Heart right ventricle (tissue), 16 donors: ENCODE results near the gene ABCA10. TPM values are rescaled to one million over a fixed set of nuclear protein-coding genes. Genes with fewer than 3 reads are reported as not detected.
"Not testable (repeated sequence)": the region's sequence is repeated elsewhere in the genome, so short reads cannot be mapped to it uniquely, and the experiment has no call there.

ENCODE experiments used
- ATAC-seq, 8 donors: fragments of 200-7000 bp; cut with Tn5 transposase; one replicate each; pipeline ENCODE4 v1.9.1; 2020; ENCODE audit warnings: mild to moderate bottlenecking in 8 of 8, moderate library complexity in 8 of 8, moderate number of reproducible peaks in 1 of 8
- DNase-seq, 2 donors: peaks; one replicate each; pipeline ENCODE4 v3.0.0-alpha.2; 2020
- H3K27ac ChIP-seq, 10 donors: fragments of 200-600 bp; sonication (generic) in 2 of 10; one replicate each; pipeline versions ENCODE4 v1.5.0 to v1.8.0; 2020 to 2022; ENCODE audit warnings: mild to moderate bottlenecking in 3 of 10
- H3K27me3 ChIP-seq, 7 donors: fragments of 200-600 bp; one replicate each; pipeline ENCODE4 v1.8.0; 2021 to 2022; ENCODE audit warnings: mild to moderate bottlenecking in 2 of 7
- H3K36me3 ChIP-seq, 9 donors: fragments of 200-600 bp; sonication (generic) in 1 of 9; one replicate each; pipeline versions ENCODE4 v1.5.0 to v1.8.0; 2020 to 2022; ENCODE audit warnings: mild to moderate bottlenecking in 2 of 9
- H3K4me1 ChIP-seq, 9 donors: fragments of 200-600 bp; sonication (generic) in 1 of 9; one replicate each; pipeline versions ENCODE4 v1.5.0 to v1.8.0; 2020 to 2022; ENCODE audit warnings: mild to moderate bottlenecking in 4 of 9
- H3K4me3 ChIP-seq, 10 donors: fragments of 200-600 bp; sonication (generic) in 2 of 10; one replicate each; pipeline versions ENCODE4 v1.5.0 to v1.8.0; 2020 to 2022; ENCODE audit warnings: mild to moderate bottlenecking in 7 of 10, moderate library complexity in 2 of 10
- H3K9me3 ChIP-seq, 11 donors: fragments of 200-600 bp in 10 of 11; sonication (generic) in 2 of 11; one replicate each; pipeline versions ENCODE4 v1.5.0 to v1.8.0; 2013 to 2022; ENCODE audit warnings: mild to moderate bottlenecking in 2 of 11, control low read depth in 1 of 11, moderate library complexity in 1 of 11
- CTCF ChIP-seq, 9 donors: fragments of 200-600 bp; sonication (generic) in 2 of 9; IDR thresholded peaks; one replicate each; pipeline versions ENCODE4 v1.5.0 to v1.8.0; 2021 to 2022; ENCODE audit warnings: antibody characterized with exemption in 9 of 9, mild to moderate bottlenecking in 5 of 9, moderate library complexity in 1 of 9
- WGBS, 2 donors: extraction: QIAGEN DNeasy Blood & Tissue Kit; methylation state at CpG; one replicate each; pipeline ENCODE4 v1.1.7; 2013; ENCODE audit warnings: inconsistent platforms in 1 of 2; 5-methylcytosine and 5-hydroxymethylcytosine counted together
- intact Hi-C, 10 donors: fragments of 100-400 bp; cut with DNase I; formaldehyde crosslinking; loops; one replicate each; pipeline versions ENCODE4 v1.11.1 to v1.14.2; 2022
- polyA plus RNA-seq, 2 donors: library from polyadenylated mRNA; stranded (reverse); fragments of 200-250 nt; gene quantifications; one replicate each; pipeline ENCODE4 v1.2.3, GENCODE V29; 2013
- total RNA-seq, 10 donors: library from RNA; stranded (reverse); fragmentation: NEBNext Ultra II Directional in 3 of 10; extraction: Animal tissue kit (Norgen Biotek cat#: 25700) in 3 of 10; gene quantifications; one replicate each; pipeline versions ENCODE4 v1.2.1 to v1.2.4, GENCODE V29; 2021 to 2023
- donor health status: Arrhythmogenic right ventricular cardiomyopathy.
- donor health status: ischemic (EF 13 %, LVEDD 7.1; RV severe dilation, severe dysfunction).
- donor health status: healthy with polysubstance abuse.
- donor health status: DM: no; HTN: yes; CAD: no.
- donor health status: DM: no; HTN: no; CAD: no.
- donor health status: ischemic (EF 25% LVEDD 6.9; RV normal size, moderate dysfunction).
- donor health status: ischemic (EF 25% LVEDD 5.7; RV mildly dilated, moderate dysfunction).
- donor health status: healthy.
- donor health status: DM: yes; HTN: yes; CAD: no.
- donor health status: Ischemic cardiomyopathy.
- donor health status: ischemic (EF 35%, LVEDD 5.7; RV mildly dilated, moderate dysfunction).
- donor health status: nonischemic (EF 11% LVEDD 7.7; RV severe dilation, severe dysfunction).
- donor health status: DM: yes; HTN: yes; CAD: no.
- donor health status: PGD.
- donor health status: ischemic (EF 29% LVEDD 5.4; RV normal size, mild dysfunction).
- donor health status: nonischemic (EF 23%, LVEDD 6.1; RV moderate dilation, normal function).

ABCA10 gene
- total and polyA plus RNA-seq, 12 donors: 1.0 to 60.9 (median 3.6) TPM

GRCh38 chr17:69170377-69170776 is 58.2 kb downstream of the ABCA10 start:
- H3K27ac ChIP-seq: peak overlapping the region in 1 of 10 donors; percentile 32
- DNase-seq: no peak
- H3K9me3 ChIP-seq: no peaks in the 10 kb centered on the region
- no peak overlapping the region for H3K4me3 ChIP-seq
- H3K4me1 ChIP-seq: peaks cover 0 to 17% (median 0%) of the 10 kb centered on the region in 9 donors
- ATAC-seq: no peak
- no peaks in the 10 kb centered on the region for H3K27me3 ChIP-seq
- TF ChIP-seq CTCF (IDR thresholded peaks at IDR 0.05): no peak
- intact Hi-C loops: no loop called here
- peaks cover 0 to 10% (median 0%) of the 10 kb centered on the region in 9 donors for H3K36me3 ChIP-seq

- H3K4me1 ChIP-seq: peaks cover 0 to 12% (median 0%) of the 10 kb centered on the region in 9 donors
- H3K27ac ChIP-seq, H3K36me3 ChIP-seq, DNase-seq, H3K9me3 ChIP-seq, H3K4me3 ChIP-seq, intact Hi-C loops, ATAC-seq, H3K27me3 ChIP-seq: not testable (repeated sequence)
Measured at GRCh38 chr17:69168642-69169041, 60.0 kb downstream of the ABCA10 start.

GRCh38 chr17:69166957-69167356 is 61.7 kb downstream of the ABCA10 start:
- intact Hi-C loops: no loop called here
- 80 to 87% methylated on average over 2 of the region's 2 CpGs for WGBS, 2 donors
- no peak overlapping the region for H3K4me3 ChIP-seq
- peaks cover 0 to 5% (median 0%) of the 10 kb centered on the region in 9 donors for H3K36me3 ChIP-seq
- H3K27ac ChIP-seq: no peak overlapping the region
- no peaks in the 10 kb centered on the region for H3K9me3 ChIP-seq
- TF ChIP-seq CTCF (IDR thresholded peaks at IDR 0.05): no peak
- peaks cover 0 to 10% (median 0%) of the 10 kb centered on the region in 9 donors for H3K4me1 ChIP-seq
- H3K27me3 ChIP-seq: no peaks in the 10 kb centered on the region
- ATAC-seq (no peak), DNase-seq (no peak)

- Histone ChIP-seq H3K27me3 (no peaks in the 10 kb centered on the region), H3K9me3 (no peaks in the 10 kb centered on the region), H3K27ac (no peak overlapping the region), H3K4me3 (no peak overlapping the region), H3K4me1 (peaks cover 0 to 10% (median 0%) of the 10 kb centered on the region in 9 donors), H3K36me3 (peaks cover 0 to 5% (median 0%) of the 10 kb centered on the region in 9 donors)
- DNase-seq (no peak), ATAC-seq (no peak)
- intact Hi-C loops: no loop called here
- no peak for TF ChIP-seq CTCF (IDR thresholded peaks at IDR 0.05)
Measured at GRCh38 chr17:69164206-69164605, 64.4 kb downstream of the ABCA10 start.

- ATAC-seq (no peak), DNase-seq (no peak)
- Histone ChIP-seq H3K4me1 (no peaks in the 10 kb centered on the region), H3K27me3 (no peaks in the 10 kb centered on the region), H3K27ac (no peak overlapping the region), H3K36me3 (peaks cover 0 to 13% (median 0%) of the 10 kb centered on the region in 9 donors), H3K9me3 (peaks cover 0 to 6% (median 0%) of the 10 kb centered on the region in 11 donors), H3K4me3 (no peak overlapping the region)
- intact Hi-C loops: no loop called here
- TF ChIP-seq CTCF (IDR thresholded peaks at IDR 0.05): no peak
Measured at GRCh38 chr17:69159418-69159817, 69.2 kb downstream of the ABCA10 start.
